RPMI8226 (cell line): Measurements from ENCODE around the gene LDB3.

Experiments
- DNase-seq: peaks from one replicate; pipeline ENCODE4 v3.0.0-alpha.2; 2015

The LDB3 gene

GRCh38 chr10:86742230-86742629, 73.9 kb downstream of the LDB3 start:
- DNase-seq = no peak

DNA sequence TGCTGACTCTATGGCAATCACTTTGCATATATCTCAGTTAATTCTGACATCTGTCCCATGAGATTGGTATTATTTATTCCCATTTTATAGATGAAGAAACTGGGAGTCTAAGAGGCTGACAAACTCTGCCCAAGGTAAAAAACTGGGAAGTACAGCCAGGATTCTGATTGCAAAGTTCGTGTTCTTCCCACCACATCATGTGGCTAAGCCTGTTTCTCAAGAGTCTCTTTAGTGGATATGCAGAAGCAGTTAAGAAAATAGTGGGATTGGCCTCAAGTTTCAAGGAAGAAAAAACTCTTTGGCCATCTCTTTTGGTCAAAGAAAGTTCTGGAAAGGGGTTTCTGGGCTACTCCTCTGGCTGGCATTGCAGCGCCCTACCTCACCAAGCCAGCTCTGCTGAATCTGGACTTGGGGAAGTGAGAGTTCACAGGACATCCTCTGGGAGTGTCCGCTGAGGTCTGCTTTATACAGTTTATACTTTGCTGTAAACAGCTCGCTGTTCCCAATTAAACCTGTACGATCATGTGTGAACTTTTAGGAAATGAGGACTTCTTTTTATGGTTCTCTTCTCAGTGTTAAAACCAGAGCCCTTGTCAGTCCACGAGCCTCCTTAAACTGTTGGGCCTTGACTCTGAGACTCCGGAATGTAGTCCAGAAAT, 75.9 kb downstream of the LDB3 start:
- no peak for DNase-seq

- no peak for DNase-seq
Observed at GRCh38 chr10:86747796-86748581, 79.7 kb downstream of the LDB3 start.

GRCh38 chr10:86749854-86750253, 81.5 kb downstream of the LDB3 start:
- DNase-seq = no peak

DNA sequence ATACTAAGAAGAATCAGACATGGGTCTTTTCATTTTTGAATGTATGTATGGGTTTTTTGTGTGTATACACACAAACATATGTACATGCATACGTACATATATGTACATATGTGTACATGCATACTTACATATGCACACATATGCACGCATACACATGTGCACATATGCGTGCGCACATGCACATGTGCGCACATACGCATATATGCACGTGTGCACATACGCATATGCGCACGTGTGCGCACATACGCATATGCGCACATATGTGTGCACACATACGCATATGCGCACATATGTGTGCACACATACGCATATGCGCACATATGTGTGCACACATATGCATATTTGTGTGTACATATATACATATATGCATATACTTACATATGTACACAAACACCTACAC, 83.2 kb downstream of the LDB3 start:
- DNase-seq = no peak

- DNase-seq = no peak
Observed at GRCh38 chr10:86752311-86752710, 84.0 kb downstream of the LDB3 start.

- no peak for DNase-seq
Observed at GRCh38 chr10:86753051-86753450, 84.7 kb downstream of the LDB3 start.

DNA sequence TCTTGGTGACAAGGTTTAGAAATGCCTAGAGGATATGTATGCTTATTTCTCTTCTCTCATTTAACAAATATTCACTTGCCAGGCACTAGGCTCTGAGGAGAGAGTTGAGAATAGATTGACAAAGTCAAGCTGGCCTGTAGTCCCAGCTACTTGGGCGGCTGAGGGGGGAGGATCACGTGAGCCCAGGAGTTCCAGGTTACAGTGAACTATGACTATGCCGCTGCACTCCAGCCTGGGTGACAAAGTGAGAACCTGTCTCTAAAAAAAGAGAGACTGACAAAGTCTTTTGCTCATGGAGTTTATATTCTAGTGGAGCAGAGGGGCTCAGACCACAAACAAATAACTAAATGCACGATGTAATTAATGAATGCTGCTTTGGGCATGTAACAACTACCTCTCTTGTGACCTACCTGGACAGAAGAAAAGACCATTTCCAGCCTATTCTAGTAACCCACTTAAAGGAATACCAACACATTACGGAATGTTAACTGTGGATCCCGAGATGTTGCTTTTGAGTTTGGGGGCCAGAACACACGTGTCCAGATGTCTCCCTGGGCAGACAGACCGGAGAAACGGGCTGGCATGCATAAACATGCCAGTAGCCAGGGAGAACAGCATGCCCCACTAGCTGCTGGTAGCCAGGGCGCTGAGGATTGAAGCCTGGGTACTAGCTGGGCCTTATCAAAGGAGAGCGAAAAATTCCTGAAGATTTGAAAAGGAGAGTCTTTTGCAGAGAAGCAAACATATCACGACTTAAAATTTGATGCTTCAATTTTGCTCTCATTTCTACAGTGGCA, 85.5 kb downstream of the LDB3 start:
- DNase-seq = no peak

DNA sequence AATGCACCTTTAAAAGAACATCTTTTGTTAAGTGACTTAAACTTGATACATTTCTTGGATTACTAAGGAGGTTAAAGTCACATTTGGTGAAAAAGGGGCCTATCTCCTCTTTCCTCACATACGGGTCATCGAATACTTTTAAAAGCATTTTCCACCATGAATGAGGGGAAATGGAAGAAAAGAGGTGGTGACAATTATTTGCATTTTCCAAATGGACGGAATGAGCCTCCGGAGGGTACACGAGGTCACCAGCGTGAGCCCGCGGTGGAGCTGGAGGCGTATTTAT, 87.1 kb downstream of the LDB3 start:
- DNase-seq = no peak

DNA sequence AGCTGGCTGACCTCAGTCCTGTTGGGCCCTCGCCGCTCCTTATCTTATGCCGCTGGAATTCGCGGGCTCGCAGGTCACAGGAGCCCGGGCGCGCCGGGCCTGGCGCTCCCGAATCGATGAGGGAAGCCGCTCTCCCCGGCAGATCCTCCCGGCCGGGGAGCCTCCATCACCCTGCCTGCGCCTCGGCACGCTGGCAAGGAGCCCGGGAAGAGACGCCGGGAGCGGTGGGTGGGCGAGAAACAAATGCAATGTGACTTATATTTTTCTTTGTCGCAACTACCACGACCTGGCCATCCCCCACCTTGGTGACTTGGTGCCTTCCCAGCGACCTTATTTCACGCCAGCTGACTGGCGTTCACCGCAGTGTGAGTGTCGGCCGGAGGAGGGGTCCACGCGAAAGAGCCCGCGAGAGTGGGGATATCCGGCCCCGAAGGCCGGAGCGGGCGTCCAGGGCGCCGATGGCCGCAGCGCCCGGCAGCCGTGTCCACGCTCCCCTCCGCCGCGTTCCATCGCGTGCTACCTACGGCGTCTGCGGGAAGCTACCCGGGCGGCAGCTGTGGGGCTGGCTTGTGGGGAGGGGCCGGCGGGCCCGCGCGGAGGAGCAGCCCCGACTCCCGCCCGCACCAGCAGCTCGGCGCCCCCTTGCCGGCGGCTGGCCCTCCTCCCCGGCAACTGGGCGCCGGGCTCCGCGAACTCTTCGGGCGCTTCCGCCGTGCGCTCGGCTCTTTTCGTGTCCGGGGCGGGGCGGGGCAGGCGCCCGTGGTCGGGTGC, 87.6 kb downstream of the LDB3 start:
- peak; percentile 74 for DNase-seq

DNA sequence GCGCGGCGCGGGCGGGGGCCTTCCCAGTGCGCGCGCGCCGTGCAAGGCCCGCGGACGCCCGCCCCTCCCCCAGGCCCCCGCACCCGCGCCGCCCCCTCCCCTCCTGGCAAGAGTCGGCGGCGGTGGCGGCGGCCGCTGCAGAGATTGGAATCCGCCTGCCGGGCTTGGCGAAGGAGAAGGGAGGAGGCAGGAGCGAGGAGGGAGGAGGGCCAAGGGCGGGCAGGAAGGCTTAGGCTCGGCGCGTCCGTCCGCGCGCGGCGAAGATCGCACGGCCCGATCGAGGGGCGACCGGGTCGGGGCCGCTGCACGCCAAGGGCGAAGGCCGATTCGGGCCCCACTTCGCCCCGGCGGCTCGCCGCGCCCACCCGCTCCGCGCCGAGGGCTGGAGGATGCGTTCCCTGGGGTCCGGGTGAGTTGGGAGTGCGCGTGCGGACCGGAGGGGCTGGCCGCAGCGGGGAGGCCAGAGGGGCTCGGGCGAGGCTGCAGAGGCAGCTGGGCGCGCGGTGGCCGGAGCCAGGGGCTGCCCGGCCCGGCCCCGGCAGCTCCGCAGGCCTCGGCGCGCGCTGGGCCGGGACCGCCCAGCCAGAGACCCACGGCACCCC, 88.3 kb downstream of the LDB3 start, which contains the start of gene BMPR1A:
Gene BMPR1A (plus strand): TSS at position 109 of the 602 bp plus-strand sequence. CDS start 119,400 bp downstream, outside the sequence.
- DNase-seq = no peak

GRCh38 chr10:86757113-86757972, 89.0 kb downstream of the LDB3 start:
- no peak for DNase-seq

- DNase-seq = no peak
Observed at GRCh38 chr10:86758189-86759072, 90.1 kb downstream of the LDB3 start.

- no peak for DNase-seq
Observed at GRCh38 chr10:86759073-86759672, 90.9 kb downstream of the LDB3 start.

GRCh38 chr10:86763404-86763803, 95.1 kb downstream of the LDB3 start:
- no peak for DNase-seq

DNA sequence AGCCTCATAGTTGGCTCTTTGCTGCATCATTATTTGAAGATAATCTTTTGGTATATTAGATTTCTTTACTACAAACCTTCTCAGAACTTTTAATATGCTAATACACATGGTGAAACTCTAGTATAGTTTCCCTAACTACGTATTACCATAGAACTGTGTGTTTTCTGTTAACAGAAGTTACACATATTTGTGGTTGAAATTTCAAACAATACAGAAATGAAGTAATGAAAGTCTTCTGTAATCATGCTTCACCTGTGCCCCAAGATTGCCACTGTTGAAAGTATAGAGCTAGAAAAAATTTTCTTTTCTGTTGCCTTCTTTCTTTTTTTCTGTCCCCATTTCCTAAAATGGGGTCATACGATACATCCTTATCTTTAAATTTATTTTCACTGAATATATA, 97.2 kb downstream of the LDB3 start:
- DNase-seq = no peak

- no peak for DNase-seq
Observed at GRCh38 chr10:86768412-86769062, 100.2 kb downstream of the LDB3 start.

DNA sequence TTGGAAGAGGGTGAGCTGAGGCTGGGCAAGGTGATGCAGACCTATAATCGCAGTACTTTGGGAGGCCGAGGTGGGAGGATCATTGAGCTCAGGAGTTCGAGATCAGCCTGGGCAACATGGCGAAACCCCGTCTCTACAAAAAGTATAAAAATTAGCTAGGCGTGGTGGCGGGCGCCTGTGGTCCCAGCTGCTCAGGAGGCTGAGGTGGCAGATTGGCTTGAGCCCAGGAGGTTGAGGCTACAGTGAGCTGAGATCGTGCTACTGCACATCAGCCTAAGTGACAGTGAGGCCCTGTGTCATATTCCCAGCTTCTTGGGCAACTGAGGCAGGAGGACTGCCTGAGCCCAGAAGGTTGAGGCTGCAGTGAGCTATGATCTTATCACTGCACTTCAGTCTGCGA, 101.7 kb downstream of the LDB3 start:
- no peak for DNase-seq

DNA sequence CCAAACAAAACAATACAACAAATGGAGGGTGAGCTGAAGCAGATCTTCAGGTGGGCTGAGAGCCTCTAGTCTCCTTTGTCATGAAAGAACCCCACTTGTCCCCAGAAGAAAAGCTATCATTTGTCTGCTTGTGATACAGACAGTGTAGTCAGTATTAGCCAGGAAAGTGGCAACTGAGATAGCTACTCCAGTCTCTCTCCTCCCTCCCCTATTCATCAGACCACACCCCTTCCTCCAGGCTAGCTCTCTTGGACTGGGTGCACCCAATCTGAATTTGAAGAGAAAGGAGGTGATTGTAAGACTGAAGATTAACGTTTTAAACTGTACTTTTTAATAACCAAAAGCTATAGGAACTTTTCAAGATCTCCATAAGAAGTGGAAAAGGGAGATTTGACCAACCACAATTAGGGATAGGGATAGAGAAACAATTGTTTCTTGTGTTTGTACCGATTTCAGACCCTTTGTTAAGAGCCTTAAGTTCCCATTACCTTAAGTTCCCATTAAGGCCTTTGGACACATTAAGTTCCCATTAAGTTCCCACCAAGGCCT, 102.2 kb downstream of the LDB3 start:
- no peak for DNase-seq
